Sigmoid colon (tissue), 7 donors: Measurements from ENCODE around the gene WDSUB1. TPM values are rescaled to one million over a fixed set of nuclear protein-coding genes. Genes with fewer than 3 reads are reported as not detected.
A peak's percentile ranks its signal among the peaks of the same experiment; 100 is the strongest.

Experiments used
- DNase-seq: peaks from one replicate; pipeline ENCODE4 v3.0.0-alpha.2; 2019
- H3K27ac ChIP-seq, 4 donors: fragments of 200-600 bp; sonication (generic); one replicate each; pipeline ENCODE4 v1.5.1; 2016 to 2019; ENCODE audit warnings: mild to moderate bottlenecking in 1 of 4
- H3K27me3 ChIP-seq, 3 donors: fragments of 200-600 bp; sonication (generic); one replicate each; pipeline ENCODE4 v1.5.1; 2019; ENCODE audit warnings: mild to moderate bottlenecking in 1 of 3
- H3K36me3 ChIP-seq, 4 donors: fragments of 200-600 bp; sonication (generic); one replicate each; pipeline ENCODE4 v1.5.1; 2016 to 2019
- H3K4me1 ChIP-seq, 4 donors: fragments of 200-600 bp; sonication (generic); one replicate each; pipeline ENCODE4 v1.5.1; 2017 to 2019
- H3K4me3 ChIP-seq, 4 donors: fragments of 200-600 bp; sonication (generic); one replicate each; pipeline ENCODE4 v1.5.1; 2017 to 2019; ENCODE audit warnings: mild to moderate bottlenecking in 2 of 4, moderate library complexity in 1 of 4
- H3K9me3 ChIP-seq, 4 donors: fragments of 200-600 bp in 3 of 4; sonication (generic) in 3 of 4; one replicate each; pipeline versions ENCODE4 v1.5.1 to v1.6.1; 2013 to 2019
- CTCF ChIP-seq, 4 experiments: fragments of 450-650 bp in 3 of 4; fragments of 200-600 bp in 1 of 4; IDR thresholded peaks; one replicate each; pipeline ENCODE4 v1.5.1; 2016 to 2019; ENCODE audit warnings: antibody characterized with exemption in 4 of 4, mild to moderate bottlenecking in 3 of 4, moderate library complexity in 2 of 4
- EP300 ChIP-seq, 4 donors: sonication (generic); formaldehyde crosslinking; IDR thresholded peaks; one replicate each; pipeline ENCODE4 v1.6.1; 2017; ENCODE audit warnings: antibody characterized with exemption in 4 of 4
- POLR2A ChIP-seq, 2 donors: fragments of 450-650 bp; IDR thresholded peaks; one replicate each; pipeline ENCODE4 v1.6.1; 2016; ENCODE audit warnings: antibody characterized with exemption in 2 of 2, mild to moderate bottlenecking in 2 of 2, moderate library complexity in 2 of 2
- POLR2AphosphoS5 ChIP-seq, 4 donors: sonication (generic); formaldehyde crosslinking; IDR thresholded peaks; one replicate each; pipeline ENCODE4 v1.6.1; 2017; ENCODE audit warnings: antibody characterized with exemption in 4 of 4
- WGBS, 2 donors: extraction: QIAGEN DNeasy Blood & Tissue Kit; methylation state at CpG; one replicate each; pipeline ENCODE4 v1.1.7; 2013; 5-methylcytosine and 5-hydroxymethylcytosine counted together
- intact Hi-C: fragments of 100-400 bp; cut with DNase I; formaldehyde crosslinking; loops from one replicate; pipeline ENCODE4 v1.15.1; 2023
- polyA plus RNA-seq, 3 donors: library from polyadenylated mRNA; stranded (reverse); fragments of 200-250 nt; gene quantifications; one replicate each; pipeline ENCODE4 v1.2.3, GENCODE V29; 2013
- total RNA-seq, 4 donors: library from RNA; depleted of rRNA; stranded (reverse); fragments of >200 nt; gene quantifications; one replicate each; pipeline ENCODE4 v1.1.0, GENCODE V29; 2016
- donor health status: healthy with polysubstance abuse.
- donor health status: Bipolar disorder and iron deficiency.
- donor health status: healthy.

The WDSUB1 gene
- total and polyA plus RNA-seq, 7 donors: 5.6 to 23.0 (median 8.9) TPM

- H3K9me3 ChIP-seq: no peaks in the 10 kb centered on the region
- intact Hi-C loops: no loop called here
- DNase-seq: no peak
- H3K36me3 ChIP-seq: peaks cover 0 to 34% (median 22%) of the 10 kb centered on the region in 4 donors
- H3K27me3 ChIP-seq: no peaks in the 10 kb centered on the region
- TF ChIP-seq CTCF (IDR thresholded peaks at IDR 0.05) (no peak), POLR2A (IDR thresholded peaks at IDR 0.05) (no peak), POLR2AphosphoS5 (IDR thresholded peaks at IDR 0.05) (no peak), EP300 (IDR thresholded peaks at IDR 0.05) (no peak)
- H3K4me3 ChIP-seq: no peak overlapping the region
- 92 to 94% methylated on average over 5 of the region's 5 CpGs for WGBS, 2 donors
- H3K4me1 ChIP-seq: peaks cover 0 to 34% (median 14%) of the 10 kb centered on the region in 4 donors
- H3K27ac ChIP-seq: no peak overlapping the region
Measured at GRCh38 chr2:159213296-159213695, 73.2 kb downstream of the WDSUB1 start.

GRCh38 chr2:159211447-159212396 lies 74.8 kb downstream of the WDSUB1 start:
- Histone ChIP-seq H3K27me3 (no peaks in the 10 kb centered on the region), H3K27ac (peak overlapping the region in 1 of 4 donors; percentile 18), H3K9me3 (no peaks in the 10 kb centered on the region), H3K4me3 (no peak overlapping the region), H3K36me3 (peaks cover 0 to 18% (median 13%) of the 10 kb centered on the region in 4 donors), H3K4me1 (peaks cover 0 to 42% (median 14%) of the 10 kb centered on the region in 4 donors)
- 81 to 91% methylated on average over 14 of the region's 14 CpGs for WGBS, 2 donors
- intact Hi-C loops: no loop called here
- no peak for DNase-seq
- TF ChIP-seq EP300 (IDR thresholded peaks at IDR 0.05) (no peak), CTCF (IDR thresholded peaks at IDR 0.05) (no peak), POLR2AphosphoS5 (IDR thresholded peaks at IDR 0.05) (no peak), POLR2A (IDR thresholded peaks at IDR 0.05) (no peak)

GRCh38 chr2:159209341-159210306 lies 76.9 kb downstream of the WDSUB1 start:
- no peak for TF ChIP-seq EP300 (IDR thresholded peaks at IDR 0.05)
- TF ChIP-seq POLR2AphosphoS5 (IDR thresholded peaks at IDR 0.05): no peak
- no peak for TF ChIP-seq CTCF (IDR thresholded peaks at IDR 0.05)
- no peak for TF ChIP-seq POLR2A (IDR thresholded peaks at IDR 0.05)
- peaks cover 0 to 17% (median 5%) of the 10 kb centered on the region in 4 donors for H3K36me3 ChIP-seq
- peaks cover 0 to 45% (median 14%) of the 10 kb centered on the region in 4 donors for H3K4me1 ChIP-seq
- DNase-seq: no peak
- intact Hi-C loops: no loop called here
- WGBS, 2 donors: 71 to 74% methylated on average over 15 of the region's 15 CpGs
- no peaks in the 10 kb centered on the region for H3K27me3 ChIP-seq
- no peak overlapping the region for H3K4me3 ChIP-seq
- H3K27ac ChIP-seq: peak overlapping the region in 2 of 4 donors; percentile 30 to 62
- no peaks in the 10 kb centered on the region for H3K9me3 ChIP-seq

GRCh38 chr2:159208438-159208837 lies 78.1 kb downstream of the WDSUB1 start:
- TF ChIP-seq EP300 (IDR thresholded peaks at IDR 0.05) (no peak), CTCF (IDR thresholded peaks at IDR 0.05) (no peak), POLR2AphosphoS5 (IDR thresholded peaks at IDR 0.05) (no peak), POLR2A (IDR thresholded peaks at IDR 0.05) (no peak)
- 88 to 97% methylated on average over 5 of the region's 5 CpGs for WGBS, 2 donors
- H3K4me3 ChIP-seq: no peak overlapping the region
- H3K27ac ChIP-seq: no peak overlapping the region
- H3K9me3 ChIP-seq: no peaks in the 10 kb centered on the region
- H3K4me1 ChIP-seq: peaks cover 0 to 54% (median 17%) of the 10 kb centered on the region in 4 donors
- intact Hi-C loops: no loop called here
- no peak for DNase-seq
- H3K36me3 ChIP-seq: peaks cover 0 to 16% (median 2%) of the 10 kb centered on the region in 4 donors
- H3K27me3 ChIP-seq: no peaks in the 10 kb centered on the region
